HG02885 (cell line): ENCODE measurements around the gene TOM1L2.
"Not testable (repeated sequence)": the region's sequence is repeated elsewhere in the genome, so short reads cannot be mapped to it uniquely, and the experiment has no call there.

Source experiments
- ATAC-seq: cut with Tn5 transposase; IDR thresholded peaks from one replicate; pipeline ENCODE4 v1.9.1; 2021; ENCODE audit warnings: mild to moderate bottlenecking; ENCODE audit not compliant: unreplicated experiment, poor library complexity

TOM1L2 gene

GRCh38 chr17:17928398-17929287, 43.6 kb downstream of the TOM1L2 start:
- no peak for ATAC-seq

GRCh38 chr17:17926840-17927449, 45.3 kb downstream of the TOM1L2 start:
- ATAC-seq: no peak

GRCh38 chr17:17926036-17926435, 46.2 kb downstream of the TOM1L2 start:
- no peak for ATAC-seq

- no peak for ATAC-seq
Observed at GRCh38 chr17:17924857-17925250, 47.3 kb downstream of the TOM1L2 start.

GRCh38 chr17:17924131-17924856, 47.9 kb downstream of the TOM1L2 start:
- no peak for ATAC-seq

- no peak for ATAC-seq
Observed at GRCh38 chr17:17922070-17922614, 50.1 kb downstream of the TOM1L2 start.

GRCh38 chr17:17921192-17922069, 50.8 kb downstream of the TOM1L2 start:
- no peak for ATAC-seq

- no peak for ATAC-seq
Observed at GRCh38 chr17:17919169-17920107, 52.8 kb downstream of the TOM1L2 start.

GRCh38 chr17:17917394-17917793, 54.8 kb downstream of the TOM1L2 start:
- no peak for ATAC-seq

GRCh38 chr17:17915183-17915582, 57.0 kb downstream of the TOM1L2 start:
- ATAC-seq: no peak

GRCh38 chr17:17913695-17914332, 58.4 kb downstream of the TOM1L2 start:
- peak; percentile 40 for ATAC-seq

GRCh38 chr17:17912336-17912735, 59.9 kb downstream of the TOM1L2 start:
- ATAC-seq: not testable (repeated sequence)

- ATAC-seq: no peak
Observed at GRCh38 chr17:17911001-17911613, 61.1 kb downstream of the TOM1L2 start.

- no peak for ATAC-seq
Observed at GRCh38 chr17:17910060-17910459, 62.1 kb downstream of the TOM1L2 start.

- ATAC-seq: no peak
Observed at GRCh38 chr17:17909078-17909477, 63.1 kb downstream of the TOM1L2 start.

GRCh38 chr17:17907469-17907868, 64.7 kb downstream of the TOM1L2 start:
- no peak for ATAC-seq

GRCh38 chr17:17906418-17907215, 65.6 kb downstream of the TOM1L2 start:
- ATAC-seq: no peak
